Measurements from ENCODE around the gene HELT.

DNA sequence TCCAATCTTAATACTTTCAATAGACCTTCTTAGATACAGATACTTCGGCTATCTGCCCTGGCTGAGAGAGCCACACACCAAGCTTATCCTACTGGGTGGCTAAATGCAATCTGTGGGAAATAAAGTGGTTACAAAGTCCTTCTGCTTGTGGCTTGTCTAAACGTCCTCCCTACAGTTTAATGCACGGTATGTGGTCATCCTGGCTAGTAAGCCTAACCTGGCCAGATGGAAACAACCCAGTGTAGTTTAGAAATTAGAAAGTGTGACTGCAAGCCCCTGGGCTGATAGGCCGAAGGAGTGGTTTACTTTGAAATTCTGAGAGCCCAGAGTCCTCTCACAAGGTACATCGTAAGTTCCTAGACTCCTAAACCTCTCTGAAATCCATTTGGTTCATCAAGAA, 47.9 kb downstream of the HELT start:
- TF ChIP-seq POLR2A (IDR thresholded peaks at IDR 0.05; ENCODE audit: low read depth, low read length) (no peak), SPI1 (IDR thresholded peaks at IDR 0.05; ENCODE audit: low read depth, low read length) (no peak), TAF1 (IDR thresholded peaks at IDR 0.05; ENCODE audit: low read depth, low read length) (no peak), POLR2AphosphoS5 (IDR thresholded peaks at IDR 0.05; ENCODE audit: low read depth, low read length) (no peak), POU2F2 (IDR thresholded peaks at IDR 0.05; ENCODE audit: low read depth, low read length) (no peak)
